HG02763 (cell line): Measurements from ENCODE around the gene MOCS1.

Experiments used
- ATAC-seq: cut with Tn5 transposase; IDR thresholded peaks from one replicate; pipeline ENCODE4 v1.9.1; 2021; ENCODE audit warnings: mild to moderate bottlenecking, moderate library complexity; ENCODE audit not compliant: unreplicated experiment

Gene MOCS1

GRCh38 chr6:39925931-39926290 is 8.4 kb downstream of the MOCS1 start:
- no peak for ATAC-seq

- ATAC-seq: no peak
Observed at GRCh38 chr6:39925191-39925930, 8.9 kb downstream of the MOCS1 start.

- no peak for ATAC-seq
Observed at GRCh38 chr6:39924283-39924682, 10.0 kb downstream of the MOCS1 start.

GRCh38 chr6:39923861-39924260 is 10.4 kb downstream of the MOCS1 start:
- ATAC-seq: no peak

GRCh38 chr6:39923394-39923793 is 10.9 kb downstream of the MOCS1 start:
- ATAC-seq: no peak

GRCh38 chr6:39922821-39923220 is 11.4 kb downstream of the MOCS1 start:
- ATAC-seq: no peak

- no peak for ATAC-seq
Observed at GRCh38 chr6:39920157-39920556, 14.1 kb downstream of the MOCS1 start.

- no peak for ATAC-seq
Observed at GRCh38 chr6:39918831-39919230, 15.4 kb downstream of the MOCS1 start.

- no peak for ATAC-seq
Observed at GRCh38 chr6:39917981-39918380, 16.3 kb downstream of the MOCS1 start.

GRCh38 chr6:39917329-39917728 is 16.9 kb downstream of the MOCS1 start:
- ATAC-seq: no peak

- ATAC-seq: no peak
Observed at GRCh38 chr6:39915866-39916265, 18.4 kb downstream of the MOCS1 start.

GRCh38 chr6:39914239-39914638 is 20.0 kb downstream of the MOCS1 start:
- no peak for ATAC-seq

GRCh38 chr6:39913391-39913916 is 20.8 kb downstream of the MOCS1 start:
- ATAC-seq: no peak

- no peak for ATAC-seq
Observed at GRCh38 chr6:39912446-39912845, 21.8 kb downstream of the MOCS1 start.

GRCh38 chr6:39911513-39912125 is 22.6 kb downstream of the MOCS1 start:
- ATAC-seq: no peak

- no peak for ATAC-seq
Observed at GRCh38 chr6:39910744-39911143, 23.5 kb downstream of the MOCS1 start.

- ATAC-seq: no peak
Observed at GRCh38 chr6:39910164-39910563, 24.1 kb downstream of the MOCS1 start.

GRCh38 chr6:39909701-39910100 is 24.6 kb downstream of the MOCS1 start:
- ATAC-seq: no peak

- ATAC-seq: no peak
Observed at GRCh38 chr6:39908838-39909583, 25.3 kb downstream of the MOCS1 start.

GRCh38 chr6:39907871-39908575 is 26.2 kb downstream of the MOCS1 start:
- ATAC-seq: no peak

- no peak for ATAC-seq
Observed at GRCh38 chr6:39906318-39906761, 27.9 kb downstream of the MOCS1 start.
